ENCODE results near the gene TCF4. TPM values are rescaled to one million over a fixed set of nuclear protein-coding genes. Genes with fewer than 3 reads are reported as not detected.

Gene TCF4
- total and polyA plus RNA-seq, 2 donors (not counting 1 experiment from before 2014, with no cell fraction given), result 68.5 to 353 TPM

GRCh38 chr18:55419947-55420664 lies 167.9 kb downstream of the TCF4 start:
- no peaks in the 10 kb centered on the region for H4K20me1 ChIP-seq (ENCODE audit: control insufficient read depth, insufficient read depth, low read length, poor library complexity, severe bottlenecking)
- peak overlapping the region; percentile 67 for H3K9ac ChIP-seq (ENCODE audit: low read length)
- Mint-ChIP-seq H3K4me3 (peak overlapping the region; percentile 83), H3K27ac (peak overlapping the region; percentile 90), H3K4me1 (peaks cover 65% of the 10 kb centered on the region), H3K27me3 (peaks cover 14% of the 10 kb centered on the region), H3K9me3 (ENCODE audit: insufficient read depth) (no peaks in the 10 kb centered on the region)
- ChIA-PET POLR2A (interaction anchor here (0.7 to 1.0 kb wide), 3 partner anchors 75 to 167 kb away, joined by 3 to 7 read pairs (median 5); no protein-coding TSS in a partner anchor), CTCF (interaction anchor here (0.7 to 1.7 kb wide), 4 partner anchors 14 to 259 kb away, joined by 3 to 4 read pairs (median 4); no protein-coding TSS in a partner anchor)
- WGBS (ENCODE audit: insufficient coverage), result 51% methylated on average over 2 of the region's 7 CpGs
- peak overlapping the region; percentile 67 for H2AFZ ChIP-seq (ENCODE audit: insufficient read depth, low read depth, low read length, poor library complexity, severe bottlenecking)
- H3K27me3 ChIP-seq (replicated peaks in 1 of 4; ENCODE audit: control extremely low read depth in 1 of 4, control insufficient read depth in 3 of 4, insufficient read depth in 4 of 4, low read length in 3 of 4), result no peaks in the 10 kb centered on the region
- no peaks in the 10 kb centered on the region for H3K9me3 ChIP-seq (ENCODE audit: control extremely low read depth in 1 of 3, control insufficient read depth in 2 of 3, insufficient read depth in 1 of 3, low read length in 2 of 3)
- intact Hi-C loops (cut with micrococcal nuclease), result loop anchor here (5.0 to 10.0 kb wide), 4 partner anchors 43 to 972 kb away; no protein-coding TSS in a partner anchor
- peak overlapping the region; percentile 13 to 59 (median 42) for H3K4me3 ChIP-seq (ENCODE audit: control extremely low read depth in 1 of 5, extremely low read depth in 1 of 5, insufficient read depth in 1 of 5, low read depth in 2 of 5, low read length in 4 of 5)
- peaks cover 36 to 38% of the 10 kb centered on the region in 2 donors for H3K4me1 ChIP-seq (ENCODE audit: control insufficient read depth in 2 of 2, insufficient read depth in 2 of 2, low read length in 2 of 2)
- H3K36me3 ChIP-seq (replicated peaks in 1 of 2; ENCODE audit: control extremely low read depth in 1 of 2, control insufficient read depth in 1 of 2, extremely low read depth in 1 of 2, insufficient read depth in 2 of 2, low read length in 1 of 2), result no peaks in the 10 kb centered on the region
- DNase-seq (no peak), ATAC-seq (ENCODE audit: low read depth) (no peak)
- peak overlapping the region; percentile 75 for H3K4me2 ChIP-seq (replicated peaks; ENCODE audit: low read depth, low read length, poor library complexity, severe bottlenecking)
- no peak for TF ChIP-seq EZH2 (IDR thresholded peaks at IDR 0.05; ENCODE audit: borderline replicate concordance, insufficient read depth, low read depth, low read length, poor library complexity, severe bottlenecking)
- no peak for TF ChIP-seq CTCF (IDR thresholded peaks at IDR 0.05)
- H3K27ac ChIP-seq (ENCODE audit: low read length in 2 of 2), result peak overlapping the region; percentile 38 to 85
- peaks cover 4% of the 10 kb centered on the region for H3K79me2 ChIP-seq (ENCODE audit: control insufficient read depth, insufficient read depth, low read length)

Data from B cell (primary cell).